K562 (cell line): ENCODE measurements around the gene ZNF48. TPM values are rescaled to one million over a fixed set of nuclear protein-coding genes. Genes with fewer than 3 reads are reported as not detected.
A peak's percentile ranks its signal among the peaks of the same experiment; 100 is the strongest.

ENCODE experiments used
- HNRNPLL ChIP-seq: fragments of 200-400 bp; formaldehyde crosslinking; IDR thresholded peaks from 2 replicates; pipeline ENCODE4 v1.6.1; 2017; ENCODE audit warnings: low read length, low read depth, mild to moderate bottlenecking; ENCODE audit not compliant: poor library complexity, severe bottlenecking
- JUN ChIP-seq, 2 experiments: sonication (generic) in 1 of 2; formaldehyde crosslinking in 1 of 2; IDR thresholded peaks; 2 replicates each; pipeline versions ENCODE4 v1.6.1 to v1.8.0; 2012 to 2022; ENCODE audit warnings: borderline replicate concordance in 2 of 2, mild to moderate bottlenecking in 2 of 2, improper control_type of control experiment in 1 of 2, low read depth in 1 of 2, low read length in 1 of 2, missing genetic modification reagents in 1 of 2
- KDM1A ChIP-seq, 2 experiments: fragments of 450-650 bp; IDR thresholded peaks; 2 replicates each; pipeline ENCODE4 v1.6.1; 2016; ENCODE audit warnings: mild to moderate bottlenecking in 2 of 2
- KDM2B ChIP-seq: fragments of 250-450 bp; sonication (Bioruptor Pico); IDR thresholded peaks from 2 replicates; pipeline ENCODE4 v1.8.0; 2021; ENCODE audit warnings: mild to moderate bottlenecking, moderate library complexity
- KDM4B ChIP-seq, 2 experiments: fragments of 450-650 bp in 1 of 2; sonication (generic) in 1 of 2; IDR thresholded peaks; 2 replicates each; pipeline ENCODE4 v1.6.1; 2016 to 2017; ENCODE audit warnings: borderline replicate concordance in 2 of 2, antibody characterized with exemption in 1 of 2, low read depth in 1 of 2, mild to moderate bottlenecking in 1 of 2
- LARP7 ChIP-seq: fragments of 450-650 bp; IDR thresholded peaks from 2 replicates; pipeline ENCODE4 v1.6.1; 2016
- MTA1 ChIP-seq: fragments of 450-650 bp; IDR thresholded peaks from 2 replicates; pipeline ENCODE4 v1.6.1; 2017; ENCODE audit warnings: borderline replicate concordance
- PHTF2 ChIP-seq: fragments of 250-450 bp; sonication (Bioruptor Pico); IDR thresholded peaks from 2 replicates; pipeline ENCODE4 v1.5.0; 2021; ENCODE audit warnings: mild to moderate bottlenecking
- RBM22 ChIP-seq: fragments of 200-400 bp; formaldehyde crosslinking; IDR thresholded peaks from 2 replicates; pipeline ENCODE4 v1.6.1; 2018; ENCODE audit warnings: low read length, low read depth; ENCODE audit not compliant: poor library complexity, severe bottlenecking
- SOX6 ChIP-seq: fragments of 450-650 bp; IDR thresholded peaks from 2 replicates; pipeline ENCODE4 v1.6.1; 2014; ENCODE audit warnings: mild to moderate bottlenecking
- TAL1 ChIP-seq: fragments of 450-650 bp; IDR thresholded peaks from 2 replicates; pipeline ENCODE4 v1.6.1; 2016; ENCODE audit warnings: mild to moderate bottlenecking
- ZFP30 ChIP-seq: fragments of 250-450 bp; sonication (Bioruptor Pico); IDR thresholded peaks from 2 replicates; pipeline ENCODE4 v1.8.0; 2022; ENCODE audit warnings: moderate library complexity, mild to moderate bottlenecking, inconsistent platforms, borderline replicate concordance
- ZFX ChIP-seq: sonication (generic); formaldehyde crosslinking; IDR thresholded peaks from 2 replicates; pipeline ENCODE4 v1.8.0; 2022; ENCODE audit warnings: mild to moderate bottlenecking, missing genetic modification reagents, moderate library complexity
- ZNF347 ChIP-seq: fragments of 450-650 bp; formaldehyde crosslinking; IDR thresholded peaks from 2 replicates; pipeline ENCODE4 v1.4.0; 2020; ENCODE audit warnings: low read depth, mild to moderate bottlenecking, moderate library complexity
- ZNF75A ChIP-seq: fragments of 450-650 bp; formaldehyde crosslinking; IDR thresholded peaks from 2 replicates; pipeline ENCODE4 v1.4.0; 2020; ENCODE audit warnings: mild to moderate bottlenecking
- polyA plus RNA-seq, 8 experiments: library from polyadenylated mRNA; depleted of rRNA in 4 of 8; stranded (reverse) in 5 of 8; unstranded in 3 of 8; fragments of >200 nt; fragmentation: Nextera tagmentation in 2 of 8; fragmentation: Illumina TruSeq in 1 of 8; extraction: Ambion mirVana in 2 of 8; extraction: Trizol in 1 of 8; gene quantifications; 2 replicates each; pipeline versions ENCODE4 v1.2.1 to v1.2.3, GENCODE V29; 2011 to 2014; ENCODE audit warnings: inconsistent platforms in 1 of 8, missing spikeins in 1 of 8
- total RNA-seq, 7 experiments: library from RNA; depleted of rRNA in 6 of 7; stranded (reverse); fragments of >200 nt in 6 of 7; fragmentation: Illumina TruSeq in 2 of 7; extraction: Trizol in 2 of 7; gene quantifications; 2 replicates each; pipeline versions ENCODE4 v1.2.1 to v1.2.3, GENCODE V29; 2011 to 2021; ENCODE audit warnings: low replicate concordance in 1 of 7
- TF ChIP-seq, protein P1 (sequence below): sonication (generic); formaldehyde crosslinking; IDR thresholded peaks from 2 replicates; pipeline ENCODE4 v1.9.0; 2022; ENCODE audit warnings: mild to moderate bottlenecking, missing genetic modification reagents
- TF ChIP-seq, protein P2 (sequence below): fragments of 450-650 bp; IDR thresholded peaks from 2 replicates; pipeline ENCODE4 v1.6.1; 2016; ENCODE audit warnings: low read depth, mild to moderate bottlenecking, moderate library complexity
- TF ChIP-seq, protein P3 (sequence below): fragments of 250-450 bp; sonication (Bioruptor Pico); IDR thresholded peaks from 2 replicates; pipeline ENCODE4 v1.4.0; 2020; ENCODE audit warnings: mild to moderate bottlenecking, moderate library complexity
- TF ChIP-seq, protein P4 (sequence below): fragments of 250-450 bp; sonication (Bioruptor Pico); IDR thresholded peaks from 2 replicates; pipeline ENCODE4 v1.5.0; 2020; ENCODE audit warnings: mild to moderate bottlenecking, borderline replicate concordance
- TF ChIP-seq, protein P5 (sequence below), 2 experiments: fragments of 450-650 bp in 1 of 2; sonication (generic) in 1 of 2; formaldehyde crosslinking in 1 of 2; IDR thresholded peaks in 1 of 2; conservative IDR thresholded peaks in 1 of 2; 2 replicates each; pipeline versions ENCODE4 v1.6.1 to v1.8.1; 2016 to 2023; ENCODE audit warnings: mild to moderate bottlenecking in 2 of 2, moderate library complexity in 2 of 2, inconsistent platforms in 1 of 2, missing genetic modification reagents in 1 of 2

ZNF48 gene
- total and polyA plus RNA-seq, 9 of the 15 experiments (the other 6 are each of a cell fraction or from before 2014, with no cell fraction given) = 0.38 to 11.6 (median 4.7) TPM

DNA sequence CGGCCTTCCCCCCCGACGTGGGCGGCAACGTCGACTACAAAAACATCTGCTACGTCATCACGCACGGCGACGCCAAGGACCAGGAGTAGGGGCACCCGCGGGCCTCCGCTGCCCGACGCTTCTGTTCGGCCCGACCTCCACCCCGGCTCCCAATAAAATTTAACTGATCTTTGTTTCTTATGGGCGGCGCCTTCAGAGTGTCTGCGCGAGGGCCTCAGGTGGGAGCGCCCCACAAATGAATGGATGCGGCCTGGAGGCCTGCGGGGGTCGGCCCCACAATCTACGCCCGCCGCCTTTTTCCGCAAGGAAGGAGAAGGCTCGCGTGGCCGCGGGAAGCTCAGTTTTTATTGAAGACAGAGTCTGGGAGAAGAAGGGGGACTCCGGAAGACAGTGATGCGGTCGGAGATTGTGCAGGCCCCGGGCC is 17.4 kb upstream of the ZNF48 start (continued):
- TF ChIP-seq ZFP30 (CRISPR knock-in tag) (no peak), HNRNPLL (peak; percentile 27), ZNF347 (CRISPR knock-in tag) (no peak), PHTF2 (CRISPR knock-in tag) (no peak), KDM4B (IDR thresholded peaks at IDR 0.05; ENCODE audit: borderline replicate concordance in 2 of 2, low read depth in 1 of 2) (peak in 1 of 2 experiments; percentile 69; a peak in 1 of 4 replicates), ZFX (peak; percentile 97), KDM1A (IDR thresholded peaks at IDR 0.05) (no peak), ZNF75A (CRISPR knock-in tag) (no peak), KDM2B (CRISPR knock-in tag) (peak; percentile 92; the same call in 1 of the 2 replicates), SOX6 (peak; percentile 14), RBM22 (no peak), MTA1 (0 out of 2 replicates have a peak, but pooled peaks have one; percentile 42), JUN (IDR thresholded peaks at IDR 0.05; ENCODE audit: borderline replicate concordance, low read depth, low read length) (no peak), JUN (CRISPR knock-in tag; IDR thresholded peaks at IDR 0.05; ENCODE audit: borderline replicate concordance) (no peak), LARP7 (no peak), TAL1 (no peak)
- TF ChIP-seq, protein P1, sequence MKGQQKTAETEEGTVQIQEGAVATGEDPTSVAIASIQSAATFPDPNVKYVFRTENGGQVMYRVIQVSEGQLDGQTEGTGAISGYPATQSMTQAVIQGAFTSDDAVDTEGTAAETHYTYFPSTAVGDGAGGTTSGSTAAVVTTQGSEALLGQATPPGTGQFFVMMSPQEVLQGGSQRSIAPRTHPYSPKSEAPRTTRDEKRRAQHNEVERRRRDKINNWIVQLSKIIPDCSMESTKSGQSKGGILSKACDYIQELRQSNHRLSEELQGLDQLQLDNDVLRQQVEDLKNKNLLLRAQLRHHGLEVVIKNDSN (CRISPR knock-in tag) = no peak
- TF ChIP-seq, protein P2, sequence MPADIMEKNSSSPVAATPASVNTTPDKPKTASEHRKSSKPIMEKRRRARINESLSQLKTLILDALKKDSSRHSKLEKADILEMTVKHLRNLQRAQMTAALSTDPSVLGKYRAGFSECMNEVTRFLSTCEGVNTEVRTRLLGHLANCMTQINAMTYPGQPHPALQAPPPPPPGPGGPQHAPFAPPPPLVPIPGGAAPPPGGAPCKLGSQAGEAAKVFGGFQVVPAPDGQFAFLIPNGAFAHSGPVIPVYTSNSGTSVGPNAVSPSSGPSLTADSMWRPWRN = no peak
- TF ChIP-seq, protein P3, sequence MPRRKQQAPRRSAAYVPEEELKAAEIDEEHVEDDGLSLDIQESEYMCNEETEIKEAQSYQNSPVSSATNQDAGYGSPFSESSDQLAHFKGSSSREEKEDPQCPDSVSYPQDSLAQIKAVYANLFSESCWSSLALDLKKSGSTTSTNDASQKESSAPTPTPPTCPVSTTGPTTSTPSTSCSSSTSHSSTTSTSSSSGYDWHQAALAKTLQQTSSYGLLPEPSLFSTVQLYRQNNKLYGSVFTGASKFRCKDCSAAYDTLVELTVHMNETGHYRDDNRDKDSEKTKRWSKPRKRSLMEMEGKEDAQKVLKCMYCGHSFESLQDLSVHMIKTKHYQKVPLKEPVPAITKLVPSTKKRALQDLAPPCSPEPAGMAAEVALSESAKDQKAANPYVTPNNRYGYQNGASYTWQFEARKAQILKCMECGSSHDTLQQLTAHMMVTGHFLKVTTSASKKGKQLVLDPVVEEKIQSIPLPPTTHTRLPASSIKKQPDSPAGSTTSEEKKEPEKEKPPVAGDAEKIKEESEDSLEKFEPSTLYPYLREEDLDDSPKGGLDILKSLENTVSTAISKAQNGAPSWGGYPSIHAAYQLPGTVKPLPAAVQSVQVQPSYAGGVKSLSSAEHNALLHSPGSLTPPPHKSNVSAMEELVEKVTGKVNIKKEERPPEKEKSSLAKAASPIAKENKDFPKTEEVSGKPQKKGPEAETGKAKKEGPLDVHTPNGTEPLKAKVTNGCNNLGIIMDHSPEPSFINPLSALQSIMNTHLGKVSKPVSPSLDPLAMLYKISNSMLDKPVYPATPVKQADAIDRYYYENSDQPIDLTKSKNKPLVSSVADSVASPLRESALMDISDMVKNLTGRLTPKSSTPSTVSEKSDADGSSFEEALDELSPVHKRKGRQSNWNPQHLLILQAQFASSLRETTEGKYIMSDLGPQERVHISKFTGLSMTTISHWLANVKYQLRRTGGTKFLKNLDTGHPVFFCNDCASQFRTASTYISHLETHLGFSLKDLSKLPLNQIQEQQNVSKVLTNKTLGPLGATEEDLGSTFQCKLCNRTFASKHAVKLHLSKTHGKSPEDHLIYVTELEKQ (CRISPR knock-in tag) = no peak
- TF ChIP-seq, protein P4, sequence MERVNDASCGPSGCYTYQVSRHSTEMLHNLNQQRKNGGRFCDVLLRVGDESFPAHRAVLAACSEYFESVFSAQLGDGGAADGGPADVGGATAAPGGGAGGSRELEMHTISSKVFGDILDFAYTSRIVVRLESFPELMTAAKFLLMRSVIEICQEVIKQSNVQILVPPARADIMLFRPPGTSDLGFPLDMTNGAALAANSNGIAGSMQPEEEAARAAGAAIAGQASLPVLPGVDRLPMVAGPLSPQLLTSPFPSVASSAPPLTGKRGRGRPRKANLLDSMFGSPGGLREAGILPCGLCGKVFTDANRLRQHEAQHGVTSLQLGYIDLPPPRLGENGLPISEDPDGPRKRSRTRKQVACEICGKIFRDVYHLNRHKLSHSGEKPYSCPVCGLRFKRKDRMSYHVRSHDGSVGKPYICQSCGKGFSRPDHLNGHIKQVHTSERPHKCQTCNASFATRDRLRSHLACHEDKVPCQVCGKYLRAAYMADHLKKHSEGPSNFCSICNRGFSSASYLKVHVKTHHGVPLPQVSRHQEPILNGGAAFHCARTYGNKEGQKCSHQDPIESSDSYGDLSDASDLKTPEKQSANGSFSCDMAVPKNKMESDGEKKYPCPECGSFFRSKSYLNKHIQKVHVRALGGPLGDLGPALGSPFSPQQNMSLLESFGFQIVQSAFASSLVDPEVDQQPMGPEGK = no peak
- TF ChIP-seq, protein P5, sequence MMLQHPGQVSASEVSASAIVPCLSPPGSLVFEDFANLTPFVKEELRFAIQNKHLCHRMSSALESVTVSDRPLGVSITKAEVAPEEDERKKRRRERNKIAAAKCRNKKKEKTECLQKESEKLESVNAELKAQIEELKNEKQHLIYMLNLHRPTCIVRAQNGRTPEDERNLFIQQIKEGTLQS (IDR thresholded peaks at IDR 0.05) = 0 out of 2 replicates have a peak, but pooled peaks have one; percentile 30
- TF ChIP-seq, protein P5 (CRISPR knock-in tag; conservative IDR thresholded peaks at IDR 0.05) = no peak; the same call in 1 of the 2 replicates
